Measurements from ENCODE around the gene LMNTD2. TPM values are rescaled to one million over a fixed set of nuclear protein-coding genes. Genes with fewer than 3 reads are reported as not detected.

The LMNTD2 gene
- total and polyA plus RNA-seq, 2 donors (not counting 3 experiments of a cell fraction or from before 2014, with no cell fraction given) = 2.1 to 2.6 TPM

GRCh38 chr11:569158-569885 lies 8.8 kb upstream of the LMNTD2 start:
- H3K9me1 ChIP-seq (replicated peaks; ENCODE audit: control insufficient read depth, extremely low read depth, insufficient read depth, low read length) = no peaks in the 10 kb centered on the region
- dilution Hi-C loops (cut with MboI; ENCODE audit: extremely low pct_ligation_motif_present, low sequenced_read_pairs) (no loop called here), intact Hi-C loops (cut with micrococcal nuclease) (no loop called here)
- no peaks in the 10 kb centered on the region for H3K9me3 ChIP-seq (replicated peaks; ENCODE audit: control insufficient read depth, insufficient read depth, low read length)
- BruUV-seq (replicated peaks) = no TSS peak
- H3K27ac ChIP-seq (ENCODE audit: insufficient read depth, low read depth, low read length) = peak overlapping the region; percentile 32
- TF ChIP-seq POLR2AphosphoS5 (IDR thresholded peaks at IDR 0.05; ENCODE audit: insufficient read depth, low read depth, low read length) (no peak), GATA2 (IDR thresholded peaks at IDR 0.05; ENCODE audit: insufficient read depth, insufficient read length, low read depth, low read length) (no peak), MYC (IDR thresholded peaks at IDR 0.05; ENCODE audit: low read depth, low read length) (no peak), JUN (IDR thresholded peaks at IDR 0.05; ENCODE audit: borderline replicate concordance, insufficient read depth, insufficient read length, low read depth) (no peak), POLR2A (IDR thresholded peaks at IDR 0.05; ENCODE audit: low read depth, low read length) (no peak), FOS (IDR thresholded peaks at IDR 0.05; ENCODE audit: borderline replicate concordance, insufficient read depth, low read length) (no peak), EZH2 (IDR thresholded peaks at IDR 0.05; ENCODE audit: borderline replicate concordance, low read depth, low read length, severe bottlenecking) (no peak)
- TF ChIP-seq, protein P1, sequence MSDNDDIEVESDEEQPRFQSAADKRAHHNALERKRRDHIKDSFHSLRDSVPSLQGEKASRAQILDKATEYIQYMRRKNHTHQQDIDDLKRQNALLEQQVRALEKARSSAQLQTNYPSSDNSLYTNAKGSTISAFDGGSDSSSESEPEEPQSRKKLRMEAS (IDR thresholded peaks at IDR 0.05; ENCODE audit: insufficient read depth, insufficient read length) = no peak
- TF ChIP-seq, protein P2, sequence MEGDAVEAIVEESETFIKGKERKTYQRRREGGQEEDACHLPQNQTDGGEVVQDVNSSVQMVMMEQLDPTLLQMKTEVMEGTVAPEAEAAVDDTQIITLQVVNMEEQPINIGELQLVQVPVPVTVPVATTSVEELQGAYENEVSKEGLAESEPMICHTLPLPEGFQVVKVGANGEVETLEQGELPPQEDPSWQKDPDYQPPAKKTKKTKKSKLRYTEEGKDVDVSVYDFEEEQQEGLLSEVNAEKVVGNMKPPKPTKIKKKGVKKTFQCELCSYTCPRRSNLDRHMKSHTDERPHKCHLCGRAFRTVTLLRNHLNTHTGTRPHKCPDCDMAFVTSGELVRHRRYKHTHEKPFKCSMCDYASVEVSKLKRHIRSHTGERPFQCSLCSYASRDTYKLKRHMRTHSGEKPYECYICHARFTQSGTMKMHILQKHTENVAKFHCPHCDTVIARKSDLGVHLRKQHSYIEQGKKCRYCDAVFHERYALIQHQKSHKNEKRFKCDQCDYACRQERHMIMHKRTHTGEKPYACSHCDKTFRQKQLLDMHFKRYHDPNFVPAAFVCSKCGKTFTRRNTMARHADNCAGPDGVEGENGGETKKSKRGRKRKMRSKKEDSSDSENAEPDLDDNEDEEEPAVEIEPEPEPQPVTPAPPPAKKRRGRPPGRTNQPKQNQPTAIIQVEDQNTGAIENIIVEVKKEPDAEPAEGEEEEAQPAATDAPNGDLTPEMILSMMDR (IDR thresholded peaks at IDR 0.05; ENCODE audit: extremely low read depth in 1 of 2, insufficient read depth in 1 of 2, low read depth in 1 of 2, low read length in 2 of 2) = no peak
- peak overlapping the region; percentile 79 for H2AFZ ChIP-seq (ENCODE audit: low read depth, low read length)
- ChIA-PET CTCF (interaction anchor here (1.8 kb wide), 1 partner anchor 14 kb away, joined by 6 read pairs; no protein-coding TSS in a partner anchor), POLR2A (no interaction called here)
- H4K20me1 ChIP-seq (replicated peaks; ENCODE audit: control insufficient read depth, extremely low read depth, insufficient read depth, low read length) = no peaks in the 10 kb centered on the region
- no peaks in the 10 kb centered on the region for H3K79me2 ChIP-seq (ENCODE audit: control insufficient read depth, insufficient read depth, low read length)
- H3K4me2 ChIP-seq (ENCODE audit: insufficient read depth, low read length) = peak overlapping the region; percentile 71
- no peaks in the 10 kb centered on the region for H3K36me3 ChIP-seq (ENCODE audit: control insufficient read depth in 2 of 2, extremely low read depth in 1 of 2, insufficient read depth in 2 of 2, low read length in 2 of 2)
- peak overlapping the region; percentile 36 to 62 (median 60) for H3K4me3 ChIP-seq (replicated peaks in 1 of 3; ENCODE audit: insufficient read depth in 1 of 3, low read depth in 1 of 3, low read length in 3 of 3)
- peaks cover under 1 to 2% of the 10 kb centered on the region in 2 experiments for H3K27me3 ChIP-seq (ENCODE audit: control insufficient read depth in 2 of 2, insufficient read depth in 2 of 2, low read length in 2 of 2)
- peak overlapping the region; percentile 71 for H3K9ac ChIP-seq (replicated peaks; ENCODE audit: extremely low read depth, insufficient read depth, low read length)
- DNase-seq (ENCODE audit: low read depth, low spot score) (no peak), FAIRE-seq (no peak)
- peaks cover 11% of the 10 kb centered on the region for H3K4me1 ChIP-seq (ENCODE audit: control insufficient read depth, extremely low read depth, insufficient read depth, low read length)
